Left ventricle myocardium inferior (tissue), 1 donor: ENCODE data around the gene RMC1. TPM values are rescaled to one million over a fixed set of nuclear protein-coding genes. Genes with fewer than 3 reads are reported as not detected.
A peak's percentile ranks its signal among the peaks of the same experiment; 100 is the strongest.

Experiments
- DNase-seq: peaks from one replicate; pipeline ENCODE4 v3.0.0-alpha.2; 2020
- H3K27ac ChIP-seq: fragments of 200-600 bp; replicated peaks from 2 replicates; pipeline ENCODE4 v1.8.0; 2021
- H3K27me3 ChIP-seq: fragments of 200-600 bp; 2 replicates; pipeline ENCODE4 v1.8.0; 2021; ENCODE audit warnings: low read depth
- H3K36me3 ChIP-seq: fragments of 200-600 bp; 2 replicates; pipeline ENCODE4 v1.8.0; 2021
- H3K4me1 ChIP-seq: fragments of 200-600 bp; 2 replicates; pipeline ENCODE4 v1.8.0; 2021
- H3K4me3 ChIP-seq: fragments of 200-600 bp; 2 replicates; pipeline ENCODE4 v1.8.0; 2021; ENCODE audit warnings: mild to moderate bottlenecking, moderate library complexity
- H3K9me3 ChIP-seq: fragments of 200-600 bp; replicated peaks from 2 replicates; pipeline ENCODE4 v1.8.0; 2021
- CTCF ChIP-seq: fragments of 200-600 bp; IDR thresholded peaks from 2 replicates; pipeline ENCODE4 v1.8.0; 2021; ENCODE audit warnings: antibody characterized with exemption, mild to moderate bottlenecking, borderline replicate concordance
- intact Hi-C: fragments of 100-400 bp; cut with micrococcal nuclease; formaldehyde crosslinking; loops from one replicate; pipeline ENCODE4 v1.11.0; 2022
- total RNA-seq: library from RNA; stranded (reverse); fragmentation: NEBNext Ultra II Directional; extraction: Animal tissue kit (Norgen Biotek cat#: 25700); gene quantifications from one replicate; pipeline ENCODE4 v1.2.1, GENCODE V29; 2021
- donor health status: DM: no; HTN: yes; CAD: no; lungs with severe emphysema.

The RMC1 gene
- total RNA-seq, 1 donor from 2014 or later, result 14.7 TPM

- Histone ChIP-seq H3K27me3 (no peaks in the 10 kb centered on the region), H3K27ac (no peak overlapping the region), H3K36me3 (no peaks in the 10 kb centered on the region), H3K4me3 (no peak overlapping the region), H3K4me1 (peaks cover 4% of the 10 kb centered on the region), H3K9me3 (no peaks in the 10 kb centered on the region)
- TF ChIP-seq CTCF, result no peak
- DNase-seq, result no peak
- intact Hi-C loops, result no loop called here
Observed at GRCh38 chr18:23493654-23494053, 9.7 kb upstream of the RMC1 start.

- Histone ChIP-seq H3K9me3 (no peaks in the 10 kb centered on the region), H3K4me1 (peaks cover 4% of the 10 kb centered on the region), H3K36me3 (no peaks in the 10 kb centered on the region), H3K4me3 (no peak overlapping the region), H3K27ac (no peak overlapping the region), H3K27me3 (no peaks in the 10 kb centered on the region)
- no peak for TF ChIP-seq CTCF
- intact Hi-C loops, result no loop called here
- DNase-seq, result no peak
Observed at GRCh38 chr18:23494992-23495391, 8.3 kb upstream of the RMC1 start.

- H3K4me1 ChIP-seq, result peaks cover 4% of the 10 kb centered on the region
Observed at GRCh38 chr18:23495723-23496440, 7.4 kb upstream of the RMC1 start.

GRCh38 chr18:23498117-23498516, 5.2 kb upstream of the RMC1 start:
- Histone ChIP-seq H3K27me3 (no peaks in the 10 kb centered on the region), H3K4me1 (peaks cover 12% of the 10 kb centered on the region), H3K4me3 (no peak overlapping the region), H3K27ac (no peak overlapping the region), H3K36me3 (no peaks in the 10 kb centered on the region), H3K9me3 (no peaks in the 10 kb centered on the region)
- intact Hi-C loops, result no loop called here
- no peak for DNase-seq
- no peak for TF ChIP-seq CTCF

More at GRCh38 chr18:23495723-23496440, 7.4 kb upstream of the RMC1 start:
- Histone ChIP-seq H3K4me3 (no peak overlapping the region), H3K27me3 (no peaks in the 10 kb centered on the region), H3K27ac (peak overlapping the region; percentile 54), H3K36me3 (no peaks in the 10 kb centered on the region), H3K9me3 (no peaks in the 10 kb centered on the region)
- TF ChIP-seq CTCF, result no peak
- DNase-seq, result peak; percentile 37
- intact Hi-C loops, result no loop called here

DNA sequence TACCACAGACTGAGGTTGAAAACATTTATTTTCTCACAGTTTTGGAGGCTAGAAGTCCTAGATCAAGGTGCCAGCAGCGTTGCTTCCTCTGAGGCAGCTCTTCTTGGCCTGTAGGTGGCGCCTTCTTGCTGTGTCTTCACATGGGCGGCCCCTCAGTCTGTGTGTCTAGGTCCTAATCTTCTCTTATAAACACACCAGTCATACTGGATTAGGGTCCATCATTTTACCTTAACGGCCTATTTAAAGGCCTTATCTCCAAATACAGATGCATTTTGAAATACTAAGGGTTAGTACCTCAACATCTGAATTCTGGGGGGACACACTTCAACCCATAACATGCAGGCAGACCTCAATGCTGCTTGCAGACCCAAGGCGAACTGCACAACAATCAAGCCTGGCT, 4.4 kb upstream of the RMC1 start:
- Histone ChIP-seq H3K36me3 (no peaks in the 10 kb centered on the region), H3K4me1 (peaks cover 18% of the 10 kb centered on the region), H3K9me3 (no peaks in the 10 kb centered on the region), H3K4me3 (no peak overlapping the region), H3K27me3 (no peaks in the 10 kb centered on the region), H3K27ac (no peak overlapping the region)
- DNase-seq, result peak; percentile 30
- TF ChIP-seq CTCF, result peak; percentile 81
- intact Hi-C loops, result no loop called here
